Esophagus muscularis mucosa (tissue), 4 donors: ENCODE measurements around the gene MYO10. TPM values are rescaled to one million over a fixed set of nuclear protein-coding genes. Genes with fewer than 3 reads are reported as not detected.
"Not testable (repeated sequence)": the region's sequence is repeated elsewhere in the genome, so short reads cannot be mapped to it uniquely, and the experiment has no call there.

Experiments used
- DNase-seq: peaks from one replicate; pipeline ENCODE4 v3.0.0-alpha.2; 2017; ENCODE audit errors: extremely low spot score
- H3K27ac ChIP-seq, 4 donors: fragments of 200-600 bp; sonication (generic); replicated peaks in 1 of 4; 1 replicate in 3 of 4; 2 replicates in 1 of 4; pipeline ENCODE4 v1.5.1; 2016 to 2019; ENCODE audit warnings: mild to moderate bottlenecking in 1 of 4
- H3K27me3 ChIP-seq, 4 donors: fragments of 200-600 bp; sonication (generic); one replicate each; pipeline versions ENCODE4 v1.5.1 to v1.6.0; 2016 to 2019
- H3K36me3 ChIP-seq, 4 donors: fragments of 200-600 bp; sonication (generic); one replicate each; pipeline ENCODE4 v1.5.1; 2016 to 2019
- H3K4me1 ChIP-seq, 4 donors: fragments of 200-600 bp; sonication (generic); one replicate each; pipeline ENCODE4 v1.5.1; 2016 to 2019
- H3K4me3 ChIP-seq, 4 donors: fragments of 200-600 bp; sonication (generic); 1 replicate in 2 of 4; 2 replicates in 2 of 4; pipeline ENCODE4 v1.5.1; 2016 to 2019; ENCODE audit warnings: mild to moderate bottlenecking in 4 of 4, moderate library complexity in 1 of 4
- H3K9me3 ChIP-seq, 4 donors: fragments of 200-600 bp; sonication (generic); 1 replicate in 3 of 4; 2 replicates in 1 of 4; pipeline ENCODE4 v1.5.1; 2016 to 2019
- CTCF ChIP-seq, 3 experiments: fragments of 200-600 bp in 2 of 3; fragments of 450-650 bp in 1 of 3; sonication (generic) in 2 of 3; IDR thresholded peaks; one replicate each; pipeline ENCODE4 v1.5.1; 2017 to 2019; ENCODE audit warnings: antibody characterized with exemption in 3 of 3, mild to moderate bottlenecking in 2 of 3, moderate library complexity in 1 of 3
- EP300 ChIP-seq: sonication (generic); formaldehyde crosslinking; IDR thresholded peaks from one replicate; pipeline ENCODE4 v1.6.1; 2017; ENCODE audit warnings: antibody characterized with exemption
- POLR2A ChIP-seq: fragments of 450-650 bp; IDR thresholded peaks from one replicate; pipeline ENCODE4 v1.6.1; 2017; ENCODE audit warnings: antibody characterized with exemption, moderate library complexity, mild to moderate bottlenecking, low read depth
- POLR2AphosphoS5 ChIP-seq, 2 donors: sonication (generic); formaldehyde crosslinking; IDR thresholded peaks; one replicate each; pipeline ENCODE4 v1.6.1; 2017; ENCODE audit warnings: antibody characterized with exemption in 2 of 2
- WGBS: methylation state at CpG from one replicate; pipeline ENCODE4 v1.1.5; 2018; 5-methylcytosine and 5-hydroxymethylcytosine counted together
- intact Hi-C: fragments of 100-400 bp; cut with DNase I; formaldehyde crosslinking; loops from one replicate; pipeline ENCODE4 v1.15.1; 2023
- total RNA-seq, 4 donors: library from RNA; depleted of rRNA; stranded (reverse); fragments of >200 nt; gene quantifications; one replicate each; pipeline versions ENCODE4 v1.1.0 to v1.2.1, GENCODE V29; 2016

MYO10 gene
- total RNA-seq, 4 donors from 2014 or later, result 7.1 to 9.3 (median 7.8) TPM

GRCh38 chr5:16721151-16722096 lies 214.7 kb downstream of the MYO10 start:
- intact Hi-C loops, result no loop called here
- no peak for TF ChIP-seq POLR2A
- TF ChIP-seq CTCF (IDR thresholded peaks at IDR 0.05), result no peak
- TF ChIP-seq EP300, result no peak
- TF ChIP-seq POLR2AphosphoS5 (IDR thresholded peaks at IDR 0.05), result no peak
- H3K27ac ChIP-seq, result no peak overlapping the region
- no peak for DNase-seq
- H3K9me3 ChIP-seq, result peaks cover 0 to 4% (median 0%) of the 10 kb centered on the region in 4 donors
- 71% methylated on average over 11 of the region's 11 CpGs for WGBS
- no peaks in the 10 kb centered on the region for H3K27me3 ChIP-seq
- no peaks in the 10 kb centered on the region for H3K4me1 ChIP-seq
- no peaks in the 10 kb centered on the region for H3K36me3 ChIP-seq
- no peak overlapping the region for H3K4me3 ChIP-seq

- H3K27ac ChIP-seq, H3K36me3 ChIP-seq, H3K4me3 ChIP-seq, intact Hi-C loops, DNase-seq, H3K4me1 ChIP-seq, H3K27me3 ChIP-seq, H3K9me3 ChIP-seq: not testable (repeated sequence)
- WGBS, result 92% methylated on average over 13 of the region's 23 CpGs
These were observed 218.1 kb downstream of the MYO10 start for GRCh38 chr5:16718036-16718435.

- Histone ChIP-seq H3K4me1 (peaks cover 0 to 20% (median 13%) of the 10 kb centered on the region in 4 donors), H3K36me3 (peaks cover 0 to 20% (median 11%) of the 10 kb centered on the region in 4 donors), H3K4me3 (peak overlapping the region; percentile 39 to 51 (median 45)), H3K27ac (peak overlapping the region in 3 of 4 donors; percentile 7 to 47 (median 44)), H3K27me3 (no peaks in the 10 kb centered on the region), H3K9me3 (no peaks in the 10 kb centered on the region)
- TF ChIP-seq EP300, result no peak
- TF ChIP-seq POLR2AphosphoS5 (IDR thresholded peaks at IDR 0.05), result no peak
- TF ChIP-seq CTCF (IDR thresholded peaks at IDR 0.05), result no peak
- no peak for TF ChIP-seq POLR2A
- no peak for DNase-seq
- intact Hi-C loops, result no loop called here
- 29% methylated on average over 14 of the region's 14 CpGs for WGBS
These were observed 222.6 kb downstream of the MYO10 start for GRCh38 chr5:16713386-16713928.

GRCh38 chr5:16712620-16713019 lies 223.5 kb downstream of the MYO10 start:
- peaks cover 0 to 21% (median 12%) of the 10 kb centered on the region in 4 donors for H3K36me3 ChIP-seq
- H3K4me1 ChIP-seq, result peaks cover 0 to 20% (median 13%) of the 10 kb centered on the region in 4 donors
- no peaks in the 10 kb centered on the region for H3K9me3 ChIP-seq
- no peak overlapping the region for H3K27ac ChIP-seq
- TF ChIP-seq POLR2A (no peak), EP300 (no peak), POLR2AphosphoS5 (IDR thresholded peaks at IDR 0.05) (no peak), CTCF (IDR thresholded peaks at IDR 0.05) (no peak)
- H3K27me3 ChIP-seq, result no peaks in the 10 kb centered on the region
- no peak for DNase-seq
- WGBS, result 47% methylated on average over 2 of the region's 2 CpGs
- intact Hi-C loops, result no loop called here
- H3K4me3 ChIP-seq, result no peak overlapping the region

DNA sequence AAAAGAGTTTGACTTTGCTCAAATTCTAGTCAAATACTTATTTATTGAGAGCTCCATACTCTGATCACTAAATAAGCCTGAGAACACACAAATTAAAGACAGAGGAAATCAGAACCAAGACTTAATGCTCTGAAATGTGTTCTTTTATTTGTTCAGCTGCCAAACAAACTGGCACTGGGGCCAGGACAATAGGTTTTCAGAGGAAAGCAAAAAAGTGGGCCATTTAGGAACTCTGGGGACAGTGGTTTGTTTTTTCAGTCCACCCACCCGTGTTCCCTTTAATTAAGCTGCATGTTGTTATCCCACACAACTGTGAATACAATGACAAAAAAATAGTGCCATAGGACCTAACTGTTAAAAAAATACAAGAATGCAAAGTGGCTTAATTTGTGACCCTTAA lies 223.9 kb downstream of the MYO10 start:
- Histone ChIP-seq H3K4me1 (peaks cover 0 to 20% (median 13%) of the 10 kb centered on the region in 4 donors), H3K36me3 (peaks cover 0 to 21% (median 12%) of the 10 kb centered on the region in 4 donors), H3K27ac (no peak overlapping the region), H3K9me3 (no peaks in the 10 kb centered on the region), H3K4me3 (no peak overlapping the region), H3K27me3 (no peaks in the 10 kb centered on the region)
- DNase-seq, result no peak
- no peak for TF ChIP-seq POLR2AphosphoS5 (IDR thresholded peaks at IDR 0.05)
- TF ChIP-seq EP300, result no peak
- intact Hi-C loops, result no loop called here
- 70% methylated on average over 1 of the region's 1 CpG for WGBS
